Measurements from ENCODE around the gene PRR27.

- TF ChIP-seq, protein P1, sequence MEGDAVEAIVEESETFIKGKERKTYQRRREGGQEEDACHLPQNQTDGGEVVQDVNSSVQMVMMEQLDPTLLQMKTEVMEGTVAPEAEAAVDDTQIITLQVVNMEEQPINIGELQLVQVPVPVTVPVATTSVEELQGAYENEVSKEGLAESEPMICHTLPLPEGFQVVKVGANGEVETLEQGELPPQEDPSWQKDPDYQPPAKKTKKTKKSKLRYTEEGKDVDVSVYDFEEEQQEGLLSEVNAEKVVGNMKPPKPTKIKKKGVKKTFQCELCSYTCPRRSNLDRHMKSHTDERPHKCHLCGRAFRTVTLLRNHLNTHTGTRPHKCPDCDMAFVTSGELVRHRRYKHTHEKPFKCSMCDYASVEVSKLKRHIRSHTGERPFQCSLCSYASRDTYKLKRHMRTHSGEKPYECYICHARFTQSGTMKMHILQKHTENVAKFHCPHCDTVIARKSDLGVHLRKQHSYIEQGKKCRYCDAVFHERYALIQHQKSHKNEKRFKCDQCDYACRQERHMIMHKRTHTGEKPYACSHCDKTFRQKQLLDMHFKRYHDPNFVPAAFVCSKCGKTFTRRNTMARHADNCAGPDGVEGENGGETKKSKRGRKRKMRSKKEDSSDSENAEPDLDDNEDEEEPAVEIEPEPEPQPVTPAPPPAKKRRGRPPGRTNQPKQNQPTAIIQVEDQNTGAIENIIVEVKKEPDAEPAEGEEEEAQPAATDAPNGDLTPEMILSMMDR (IDR thresholded peaks at IDR 0.05; ENCODE audit: low read depth, low read length, poor library complexity, severe bottlenecking) = no peak
- no peak for TF ChIP-seq EZH2phosphoT487 (IDR thresholded peaks at IDR 0.05; ENCODE audit: borderline replicate concordance, low read length)
Measured at GRCh38 chr4:70178075-70178660, 24.1 kb downstream of the PRR27 start.

All from DOHH2 (cell line).